Stimulated activated CD8-positive, alpha-beta memory T cell treated with anti-CD3 and anti-CD28 coated beads, Interleukin-12 subunit alpha, Interleukin-12 subunit beta, amount 100 ng/mL, for 24 hours (primary cell): Measurements from ENCODE around the gene ZNF444.
A peak's percentile ranks its signal among the peaks of the same experiment; 100 is the strongest.
"Not testable (repeated sequence)": the region's sequence is repeated elsewhere in the genome, so short reads cannot be mapped to it uniquely, and the experiment has no call there.

ENCODE experiments used
- DNase-seq: peaks from one replicate; pipeline ENCODE4 v3.0.0-alpha.2; 2020; ENCODE audit errors: extremely low read depth

Gene ZNF444

DNA sequence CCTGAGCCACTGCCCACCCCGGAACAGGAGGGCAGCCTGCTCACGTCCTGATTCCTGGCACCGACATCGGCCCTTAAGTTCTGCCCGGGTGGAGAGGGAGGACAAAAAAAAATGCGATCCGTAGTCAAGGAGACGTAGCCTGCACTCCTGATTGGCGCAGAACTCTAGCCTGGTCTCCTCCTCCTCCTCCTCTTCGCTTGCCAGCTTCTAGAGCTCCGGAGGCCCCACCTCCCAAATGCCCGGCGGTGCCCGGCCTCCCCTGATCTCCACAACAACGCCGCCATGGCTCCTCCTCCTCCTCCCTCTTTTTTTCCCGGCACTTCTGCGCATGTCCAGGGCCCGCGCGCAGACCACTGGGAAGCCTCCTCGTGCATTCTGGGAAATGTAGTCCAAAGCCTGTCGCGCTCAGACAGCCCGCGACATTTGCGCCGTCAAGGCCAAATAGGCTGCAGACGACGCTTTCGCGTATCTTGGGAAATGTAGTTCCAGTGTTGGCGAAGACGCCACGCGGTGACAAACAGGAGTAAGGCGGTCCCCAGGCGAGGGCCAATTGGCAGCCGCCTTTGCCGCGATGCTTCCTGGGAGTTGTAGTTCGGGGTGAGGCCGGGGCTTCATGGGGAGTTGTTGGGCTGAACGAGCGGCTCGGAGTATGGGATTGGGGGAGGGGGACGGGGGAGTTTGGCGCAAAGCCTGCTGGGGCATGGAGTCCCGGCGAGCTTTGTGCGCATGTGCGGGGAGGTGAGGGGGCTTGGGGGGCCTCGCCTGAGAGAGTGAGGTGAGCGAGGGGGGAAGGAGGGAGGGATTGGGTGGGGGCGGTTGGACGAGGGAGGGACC is at the start of gene ZNF444:
Gene ZNF444, plus strand, starts transcription at position 705 of the 834 bp plus-strand sequence. CDS start 5,625 bp downstream, outside the sequence.
- peak; percentile 98 for DNase-seq

GRCh38 chr19:56091751-56092546 is 49.1 kb upstream of the ZNF444 start:
- DNase-seq, result no peak

DNA sequence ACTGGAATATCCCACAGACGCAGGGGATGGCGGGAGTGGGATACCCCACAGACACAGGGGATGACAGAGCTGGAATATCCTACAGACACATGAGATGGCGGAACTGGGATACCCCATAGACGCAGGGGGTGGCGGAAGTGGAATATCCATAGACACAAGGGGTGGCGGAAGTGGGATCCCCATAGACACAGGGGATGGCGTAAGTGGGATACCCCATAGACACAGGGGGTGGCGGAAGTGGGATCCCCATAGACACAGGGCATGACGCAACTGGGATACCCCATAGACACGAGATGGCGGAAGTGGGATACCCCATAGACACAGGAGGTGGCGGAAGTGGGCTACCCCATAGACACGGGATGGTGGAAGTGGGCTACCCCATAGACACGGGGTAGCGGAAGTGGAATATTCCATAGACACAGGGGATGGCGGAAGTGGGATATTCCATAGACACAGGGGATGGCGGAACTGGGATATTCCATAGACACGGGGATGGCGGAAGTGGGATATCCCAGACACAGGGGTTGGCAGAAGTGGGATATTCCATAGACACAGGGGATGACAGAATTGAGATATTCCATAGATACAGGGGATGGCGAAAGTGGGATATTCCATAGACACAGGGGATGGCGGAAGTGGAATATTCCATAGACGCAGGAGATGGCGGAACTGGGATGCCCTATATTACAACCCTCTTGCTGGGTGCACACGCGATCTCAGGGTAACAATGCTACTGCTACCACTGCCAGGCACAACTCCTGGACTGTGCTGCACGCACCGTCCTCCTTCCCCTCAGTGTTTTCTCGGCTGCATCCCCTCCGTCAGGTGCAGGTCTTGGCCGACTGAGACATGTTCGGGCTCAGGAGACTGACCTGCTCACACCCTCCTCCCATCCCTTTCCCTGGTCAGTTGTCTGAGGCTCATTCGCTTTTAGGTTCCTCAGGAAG is 48.1 kb upstream of the ZNF444 start:
- no peak for DNase-seq

DNA sequence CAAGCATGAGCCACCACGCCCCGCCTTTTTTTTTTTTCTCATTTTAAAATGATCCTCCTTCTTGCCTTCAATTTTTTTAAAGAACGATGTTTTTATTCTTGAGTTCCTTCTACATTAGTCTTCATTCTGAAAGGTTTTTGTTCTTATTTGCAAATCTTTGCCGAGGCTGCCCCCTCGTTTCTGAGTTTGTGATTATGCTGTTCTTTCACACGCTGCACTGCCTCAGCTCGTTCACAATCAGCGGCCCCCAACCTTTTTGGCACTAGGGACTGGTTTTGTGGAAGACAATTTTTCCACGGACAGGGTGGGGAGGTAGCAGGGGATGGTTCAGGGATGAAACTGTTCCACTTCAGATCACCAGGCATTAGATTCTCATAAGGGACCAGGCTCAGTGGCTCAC is 46.6 kb upstream of the ZNF444 start:
- no peak for DNase-seq

DNA sequence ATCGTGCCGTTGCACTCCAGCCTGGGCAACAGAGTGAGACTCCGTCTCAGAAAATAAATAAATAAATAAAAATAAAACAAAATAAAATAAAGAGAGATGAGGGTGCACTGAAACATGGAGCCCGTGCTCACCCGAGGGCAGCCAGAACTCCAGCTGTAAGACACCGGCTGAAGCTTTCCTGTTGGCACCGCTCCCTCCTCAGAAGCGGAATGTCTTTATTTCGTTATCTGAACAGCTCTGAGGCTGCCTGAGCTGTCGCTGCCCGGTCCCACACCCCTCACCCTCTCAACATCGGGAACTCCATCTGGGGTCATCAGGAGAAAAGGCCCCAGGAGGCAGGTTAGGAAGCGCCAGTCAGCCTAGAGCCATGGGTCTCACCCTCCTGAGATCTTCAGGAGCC is 44.4 kb upstream of the ZNF444 start:
- DNase-seq, result no peak

DNA sequence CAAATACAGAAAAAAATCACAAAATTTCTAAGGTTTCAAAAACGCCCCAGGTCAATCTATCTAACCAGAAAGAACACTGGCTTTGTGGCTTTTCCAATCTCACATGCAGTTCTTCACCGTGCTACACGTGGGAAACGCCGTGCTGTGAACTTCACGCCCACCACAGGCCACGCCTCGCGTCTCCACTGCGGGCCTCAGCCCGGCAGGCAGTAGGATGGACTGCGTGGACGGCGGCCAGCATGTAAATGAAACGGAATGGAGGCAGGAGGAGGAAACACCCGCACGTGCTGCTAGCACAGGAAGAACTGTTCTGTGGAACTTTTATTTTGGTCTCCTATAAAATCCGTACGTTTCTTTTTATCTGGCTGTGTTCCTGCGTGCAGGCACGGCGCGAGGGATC is 43.8 kb upstream of the ZNF444 start:
- no peak for DNase-seq

GRCh38 chr19:56097776-56098175 is 43.3 kb upstream of the ZNF444 start:
- DNase-seq, result no peak

DNA sequence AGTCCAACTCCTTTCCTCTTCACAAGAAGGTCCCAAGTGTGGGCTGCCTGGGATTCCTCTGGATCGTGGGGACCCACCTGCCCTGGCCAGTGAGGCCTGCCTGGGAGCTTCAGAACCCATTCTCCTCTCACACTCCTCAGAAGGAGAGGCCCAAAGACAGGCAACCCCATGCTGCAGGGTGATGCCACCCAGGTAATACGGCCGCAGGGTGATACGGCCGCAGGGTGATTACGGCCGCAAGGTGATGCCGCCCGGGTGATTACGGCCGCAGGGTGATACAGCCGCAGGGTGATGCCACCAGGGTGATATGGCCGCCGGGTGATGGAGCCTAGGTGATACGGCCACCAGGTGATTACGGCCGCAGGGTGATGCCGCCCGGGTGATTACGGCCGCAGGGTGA is 42.9 kb upstream of the ZNF444 start:
- DNase-seq, result not testable (repeated sequence)

DNA sequence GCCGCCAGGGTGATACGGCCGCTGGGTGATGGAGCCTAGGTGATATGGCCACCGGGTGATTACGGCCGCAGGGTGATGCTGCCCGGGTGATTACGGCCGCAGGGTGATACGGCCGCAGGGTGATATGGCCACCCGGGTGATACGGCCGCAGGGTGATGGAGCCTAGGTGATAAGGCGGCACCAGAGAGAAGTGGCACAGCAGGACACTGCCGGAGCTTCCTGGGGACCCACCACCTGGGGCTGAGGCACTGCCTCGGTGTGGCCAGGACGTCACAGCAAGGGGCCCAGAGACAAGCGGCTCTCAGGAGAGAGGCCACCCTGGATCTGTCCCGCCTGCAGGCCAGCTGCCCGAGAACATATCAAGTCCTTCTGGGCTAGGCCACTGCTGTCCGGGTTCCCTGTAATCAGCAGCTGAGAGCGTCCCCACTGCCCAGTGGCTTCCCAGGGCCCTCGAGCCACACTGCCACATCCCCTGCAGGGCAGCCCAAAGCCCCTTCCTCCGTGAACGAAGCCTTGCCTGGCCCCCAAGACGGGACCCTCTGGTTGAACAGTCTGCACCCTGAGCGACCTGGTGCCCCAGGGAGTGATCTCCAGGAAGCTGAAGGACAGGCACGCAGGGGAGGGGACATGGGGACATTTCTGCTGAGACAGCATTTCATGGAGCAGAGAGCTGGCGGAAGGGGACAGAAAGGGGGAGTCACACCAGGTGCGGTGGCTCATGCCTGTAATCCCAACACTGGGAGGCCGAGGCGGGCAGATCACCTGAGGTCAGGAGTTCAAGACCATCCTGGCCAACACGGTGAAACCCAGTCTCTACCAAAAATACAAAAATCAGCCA is 42.1 kb upstream of the ZNF444 start:
- no peak for DNase-seq

DNA sequence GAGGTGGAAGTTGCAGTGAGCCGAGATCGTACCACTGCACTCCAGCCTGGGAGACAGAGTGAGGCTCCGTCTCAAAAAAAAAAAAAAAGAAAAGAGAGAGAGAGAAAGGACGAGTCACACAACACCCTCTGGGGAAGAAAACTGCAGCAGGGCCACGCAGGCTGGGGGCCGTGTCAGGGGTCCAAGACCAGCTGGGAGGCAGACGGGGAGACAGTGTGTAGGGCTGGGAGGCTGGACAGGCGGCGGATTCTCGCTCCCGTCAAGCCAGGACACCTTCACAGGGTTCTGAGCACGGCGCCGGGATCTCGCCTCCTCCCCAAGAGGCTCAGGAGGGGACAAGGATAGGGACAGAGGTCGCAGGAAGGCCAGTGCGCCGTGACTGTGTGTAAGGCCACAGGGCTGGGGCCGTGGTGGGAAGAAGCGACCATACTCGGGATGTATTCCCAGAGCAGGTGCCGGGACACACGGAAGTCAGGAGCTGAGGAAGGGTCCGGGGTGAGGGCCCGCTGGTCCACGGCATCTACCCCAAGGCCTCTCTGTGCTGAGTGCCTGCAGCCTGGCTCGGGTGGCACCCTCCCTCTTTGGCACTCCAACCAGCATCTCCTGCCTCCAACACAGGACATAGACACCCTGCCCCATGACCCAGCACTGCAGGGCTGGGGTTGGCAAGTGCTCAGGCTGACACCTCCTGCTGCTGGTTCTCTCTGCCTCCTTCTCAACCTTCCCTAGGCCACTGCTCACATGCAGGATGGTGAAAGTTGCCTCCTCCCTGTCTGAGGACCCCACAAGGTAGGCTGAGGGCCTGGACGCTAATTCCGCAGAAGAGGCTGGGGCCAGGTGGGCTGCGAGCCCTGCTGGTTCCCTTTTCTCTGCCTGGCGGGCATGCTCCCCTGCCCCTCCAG is 41.2 kb upstream of the ZNF444 start:
- DNase-seq, result no peak

DNA sequence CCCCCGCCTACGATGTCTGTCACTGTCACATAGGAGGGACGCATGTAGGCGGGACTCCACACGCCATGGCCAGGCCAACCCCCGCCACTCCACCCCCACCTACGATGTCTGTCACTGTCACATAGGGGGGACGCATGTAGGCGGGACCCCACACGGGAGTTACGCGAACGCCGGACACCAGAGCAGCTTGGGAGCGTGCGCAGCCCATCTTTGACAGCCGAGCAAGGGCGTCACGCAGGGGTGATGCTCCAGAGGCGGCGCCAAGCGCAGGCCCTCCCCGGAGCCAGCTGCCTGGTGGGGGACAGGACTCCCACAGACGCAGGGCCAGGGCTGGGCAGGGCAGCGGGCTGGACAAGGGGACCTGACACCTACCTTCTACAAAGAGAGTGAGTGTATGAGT is 40.0 kb upstream of the ZNF444 start:
- DNase-seq, result no peak

GRCh38 chr19:56101746-56102535 is 39.1 kb upstream of the ZNF444 start:
- DNase-seq, result no peak

- no peak for DNase-seq
Measured at GRCh38 chr19:56103027-56103614, 38.0 kb upstream of the ZNF444 start.

GRCh38 chr19:56104423-56104822 is 36.7 kb upstream of the ZNF444 start:
- no peak for DNase-seq

DNA sequence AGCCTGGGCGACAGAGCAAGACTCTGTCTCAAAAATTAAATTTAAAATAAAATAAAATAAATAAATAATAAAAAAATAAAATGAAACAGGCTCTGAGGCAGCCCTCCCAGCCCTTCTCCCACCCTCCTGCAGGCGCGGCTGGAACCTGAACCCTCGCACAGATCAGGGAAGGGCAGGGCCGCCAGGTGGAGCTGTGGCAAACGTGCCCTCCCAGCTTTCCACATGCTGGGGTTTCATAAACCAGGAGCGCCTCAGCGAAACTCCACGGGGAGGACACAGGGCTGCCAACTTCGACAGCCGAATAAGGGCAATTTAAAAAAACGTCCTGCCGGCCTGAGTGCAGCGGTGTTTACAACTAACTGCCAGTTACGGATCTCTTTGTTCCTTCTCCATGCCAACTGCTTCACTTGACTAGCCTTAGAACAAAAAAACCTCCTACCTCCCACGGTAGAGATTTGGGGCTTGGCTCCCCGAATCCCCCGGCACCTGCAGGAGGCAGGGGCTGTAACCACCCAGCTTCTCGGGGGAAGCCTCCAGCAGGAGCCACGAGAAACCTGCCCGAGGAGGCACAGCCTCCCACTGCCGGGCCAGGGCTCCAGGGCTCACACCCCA is 35.9 kb upstream of the ZNF444 start:
- DNase-seq, result no peak

DNA sequence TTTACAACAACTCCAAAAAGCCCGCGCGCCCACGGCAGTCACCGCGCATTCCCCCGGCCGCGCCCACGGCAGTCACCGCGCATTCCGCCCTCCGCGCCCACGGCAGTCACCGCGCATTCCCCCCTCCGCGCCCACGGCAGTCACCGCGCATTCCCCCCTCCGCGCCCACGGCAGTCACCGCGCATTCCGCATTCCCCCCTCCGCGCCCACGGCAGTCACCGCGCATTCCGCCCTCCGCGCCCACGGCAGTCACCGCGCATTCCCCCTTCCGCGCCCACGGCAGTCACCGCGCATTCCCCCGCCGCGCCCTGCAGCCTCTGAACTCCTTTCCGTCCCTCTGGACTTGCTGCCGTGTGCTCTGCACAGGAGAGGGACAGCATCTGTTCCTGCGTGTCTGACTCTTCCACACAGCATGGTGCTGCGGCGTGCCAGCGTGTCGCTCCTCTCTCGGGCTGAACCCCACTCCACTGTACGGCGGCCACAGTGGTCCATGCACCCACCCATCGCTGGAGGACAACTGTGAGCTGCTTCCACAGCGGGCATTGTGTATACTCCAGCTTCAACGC is 35.2 kb upstream of the ZNF444 start:
- not testable (repeated sequence) for DNase-seq

- no peak for DNase-seq
Measured at GRCh38 chr19:56106397-56106849, 34.7 kb upstream of the ZNF444 start.

- DNase-seq, result no peak
Measured at GRCh38 chr19:56106993-56107392, 34.1 kb upstream of the ZNF444 start.
